OCI-LY7 (cell line): ENCODE results near the gene NR3C1.

Experiments
- CTCF ChIP-seq: fragments of 200-600 bp; sonication (generic); conservative IDR thresholded peaks from 2 replicates; pipeline ENCODE4 v1.5.1; 2014; ENCODE audit warnings: mild to moderate bottlenecking, antibody characterized with exemption, low read length, moderate library complexity, mixed read lengths
- EZH2phosphoT487 ChIP-seq: fragments of 200-600 bp; sonication (generic); IDR thresholded peaks from 2 replicates; pipeline ENCODE4 v1.6.1; 2018; ENCODE audit warnings: low read depth, borderline replicate concordance, mild to moderate bottlenecking, mixed run types, antibody characterized with exemption, low read length, moderate library complexity, mixed read lengths

- TF ChIP-seq CTCF (no peak), EZH2phosphoT487 (no peak)
Measured at GRCh38 chr5:143372187-143372829, 31.2 kb downstream of the NR3C1 start.
